A549 treated with Mapracorat at 1 μM for 4 hours (cell line): ENCODE measurements around the gene RPLP1. TPM values are rescaled to one million over a fixed set of nuclear protein-coding genes. Genes with fewer than 3 reads are reported as not detected.

Experiments used
- total RNA-seq: library from RNA; stranded (reverse); fragments of 200-300 nt; extraction: Qiagen RNA extraction; gene quantifications from 5 replicates; pipeline ENCODE4 v1.2.3, GENCODE V29; 2022

Gene RPLP1
- total RNA-seq: 3,436 to 4,073 TPM (median 3,731 TPM) in 5 replicates

DNA sequence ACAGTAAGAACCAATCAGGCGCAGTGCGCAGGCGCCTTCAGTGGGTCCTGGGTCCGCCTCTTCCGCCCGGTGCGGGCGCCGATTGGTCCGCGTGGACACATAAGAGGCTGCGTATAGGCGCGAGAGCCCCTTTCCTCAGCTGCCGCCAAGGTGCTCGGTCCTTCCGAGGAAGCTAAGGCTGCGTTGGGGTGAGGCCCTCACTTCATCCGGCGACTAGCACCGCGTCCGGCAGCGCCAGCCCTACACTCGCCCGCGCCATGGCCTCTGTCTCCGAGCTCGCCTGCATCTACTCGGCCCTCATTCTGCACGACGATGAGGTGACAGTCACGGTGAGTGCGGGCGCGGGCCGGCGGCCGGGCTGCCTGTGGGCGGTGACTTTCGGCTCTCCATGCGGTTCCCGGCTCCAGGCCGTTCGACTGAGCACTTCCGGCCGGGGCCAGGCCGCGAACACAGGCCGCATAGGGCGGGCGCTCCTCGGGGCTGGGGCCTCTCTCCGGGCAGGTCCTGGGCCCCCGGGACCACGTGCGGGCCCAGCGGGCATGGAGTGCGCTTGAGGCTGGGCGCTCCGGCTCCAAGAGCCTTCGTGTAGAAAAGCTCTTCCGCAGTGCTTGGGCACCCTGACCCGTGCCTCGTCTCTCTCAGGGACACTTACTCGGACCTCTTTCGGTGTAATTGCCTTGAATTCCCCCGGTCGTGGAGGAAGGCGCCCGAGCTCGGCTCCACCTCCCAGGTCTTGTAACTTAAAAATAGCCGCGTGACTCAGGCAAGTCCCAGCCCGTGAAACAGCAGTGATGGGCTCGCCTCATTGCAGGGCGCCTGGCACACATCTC, at the start of gene RPLP1:
Gene RPLP1, plus strand, starts transcription at position 127 of the 830 bp plus-strand sequence. Its CDS starts 131 bp downstream, at position 258.

DNA sequence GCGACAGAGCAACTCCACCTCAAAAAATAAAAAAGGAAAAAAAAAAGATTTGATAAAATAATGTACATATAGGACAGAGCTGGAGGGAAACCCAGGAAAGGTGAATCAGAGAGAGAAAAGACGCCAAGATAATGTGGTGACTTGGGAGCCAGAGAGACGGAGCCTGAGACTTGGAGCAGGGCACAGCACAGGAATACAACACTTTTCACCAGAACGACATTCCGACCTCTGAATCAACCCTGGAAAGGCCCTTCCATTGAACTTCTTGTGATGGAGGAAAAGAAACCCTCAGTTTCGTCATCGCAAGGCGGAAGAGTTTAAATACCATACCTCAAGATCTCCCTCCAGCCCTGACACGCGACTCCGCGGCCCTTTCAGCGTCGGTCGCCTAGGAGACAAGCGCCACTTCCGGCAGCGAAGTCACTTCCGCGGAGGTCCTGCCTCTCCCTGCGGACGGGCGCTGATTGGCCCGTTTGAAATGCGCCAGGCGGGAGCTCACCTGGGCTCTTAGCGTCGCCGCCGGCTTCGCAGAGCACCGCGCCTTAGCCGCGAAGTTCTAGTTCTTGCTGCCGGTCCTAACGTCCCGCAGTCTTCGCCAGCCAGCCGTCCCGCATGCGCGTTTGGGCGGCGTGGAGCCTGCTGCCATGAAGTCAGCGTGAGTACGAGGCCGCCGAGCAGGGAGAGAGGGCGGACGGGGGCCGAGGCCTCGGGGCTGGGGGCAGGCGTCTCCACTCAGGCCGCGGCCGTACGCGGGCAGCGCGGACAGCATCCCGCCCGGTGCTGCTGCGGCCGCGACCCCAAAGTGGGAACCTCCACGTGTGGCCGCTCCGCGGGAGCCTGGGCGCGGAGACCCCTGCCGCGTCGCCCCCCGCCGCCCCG, 38.6 kb upstream of the RPLP1 start, which contains the start of gene KIF23:
Gene KIF23, plus strand, starts transcription at position 528 of the 879 bp plus-strand sequence. Its CDS starts 117 bp downstream, at position 645.

Other genes with a start within 250 kb of the RPLP1 start
- gene PAQR5, start 153.9 kb upstream of the RPLP1 start, total RNA-seq: 68.2 to 104 TPM (median 99.3 TPM) in 5 replicates
- gene KIF23, start 38.5 kb upstream of the RPLP1 start, total RNA-seq: 70.6 to 99.0 TPM (median 79.8 TPM) in 5 replicates